IPS DF 4.7 (cell line): ENCODE measurements around the gene PDE4B.

ENCODE experiments used
- DNase-seq: peaks from one replicate; pipeline ENCODE4 v3.0.0-alpha.2; 2013; ENCODE audit warnings: low spot score; ENCODE audit errors: extremely low read depth

The PDE4B gene

DNA sequence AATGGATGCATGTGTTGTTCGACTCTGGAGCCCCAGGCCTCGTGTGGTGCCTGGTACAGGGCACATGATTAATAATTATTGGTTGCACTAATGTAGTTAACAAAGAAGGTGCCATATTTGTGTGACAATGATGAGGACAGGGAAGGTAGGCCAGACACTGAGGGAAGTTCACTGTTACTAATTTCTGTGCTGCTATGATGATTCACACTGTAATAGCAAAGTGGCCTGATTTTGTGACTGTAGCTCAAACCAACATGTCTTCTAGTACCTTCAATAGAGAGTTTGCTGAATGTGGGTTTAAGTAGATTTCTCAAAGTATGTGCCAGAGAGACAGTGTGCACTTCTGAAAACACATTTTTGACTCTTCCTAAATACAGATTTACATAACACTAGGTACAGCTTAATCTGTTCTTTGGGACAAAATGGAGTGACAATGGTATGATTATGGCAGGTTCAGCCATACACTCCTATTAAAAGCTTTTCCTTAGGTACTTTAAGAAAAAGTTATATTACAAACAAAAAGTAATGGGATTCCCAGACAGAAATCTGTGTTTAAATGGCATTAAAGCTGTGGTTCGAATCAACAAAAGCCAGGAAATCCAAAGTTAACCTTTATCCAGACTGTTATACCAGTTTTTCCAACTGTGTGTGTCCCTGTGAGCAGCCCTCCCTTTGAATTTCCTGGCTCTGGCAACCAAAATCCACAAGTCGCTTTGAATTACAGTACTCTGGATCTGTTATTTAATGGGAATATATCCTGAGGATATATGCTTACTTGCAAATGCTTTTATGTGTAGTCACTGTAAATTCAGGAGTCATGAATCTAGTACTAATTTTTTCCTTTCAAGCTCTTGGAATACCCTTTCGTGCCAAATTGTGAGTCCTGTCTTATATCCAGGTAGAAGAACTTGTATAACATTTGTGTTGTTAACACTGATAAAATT lies 464.2 kb downstream of the PDE4B start:
- DNase-seq: no peak

DNA sequence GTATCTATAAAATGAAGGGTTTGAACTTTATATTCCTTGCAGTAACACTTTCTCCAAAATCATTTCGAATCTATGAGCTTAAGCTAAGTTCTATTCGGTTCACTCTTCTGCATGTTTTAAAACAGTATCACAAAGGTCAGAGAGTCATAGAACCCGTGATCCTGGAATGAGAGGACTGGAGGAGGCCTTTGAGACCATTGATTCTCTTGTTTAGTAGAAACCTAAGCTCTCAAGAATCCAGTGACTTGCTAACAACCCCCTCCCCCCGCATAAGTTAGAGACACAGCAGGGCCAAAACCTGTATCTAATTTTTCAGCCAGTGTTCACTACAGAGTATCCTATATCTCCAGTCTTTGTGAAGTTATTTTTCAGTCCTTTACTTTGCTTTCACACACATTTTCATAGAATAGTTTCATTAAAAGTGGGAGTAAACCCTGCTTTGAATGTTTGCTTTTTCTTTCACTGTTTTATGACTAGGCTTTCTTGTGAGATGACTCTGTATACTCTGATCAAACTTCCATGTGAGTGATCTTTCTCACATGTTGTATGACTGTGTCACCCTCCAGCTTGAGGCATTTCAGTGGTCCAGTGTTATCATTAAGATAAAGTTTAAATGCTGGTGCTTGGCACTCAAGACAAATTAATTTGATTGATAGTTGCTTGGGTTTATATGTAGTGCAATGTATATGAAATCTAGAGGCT lies 465.9 kb downstream of the PDE4B start:
- DNase-seq: no peak

DNA sequence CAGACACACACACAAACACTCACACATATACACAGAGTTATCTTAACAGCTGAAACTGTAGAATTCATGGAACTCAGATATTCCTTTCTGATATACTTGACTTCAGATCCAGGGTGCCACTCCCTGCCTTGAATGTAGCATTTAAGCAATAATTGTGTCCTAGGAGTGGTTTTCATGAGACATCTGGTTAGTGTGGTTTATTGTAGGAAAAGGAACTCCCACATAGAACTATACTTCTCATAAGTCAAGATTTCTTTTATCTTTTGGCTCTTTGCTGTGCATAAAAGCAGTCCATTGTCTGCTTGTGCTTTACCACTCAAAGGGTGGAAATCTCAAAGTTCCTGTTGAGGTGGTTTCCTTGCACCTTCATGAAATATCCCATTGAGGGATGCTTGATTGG lies 468.7 kb downstream of the PDE4B start:
- no peak for DNase-seq

GRCh38 chr1:66262208-66262963 lies 469.7 kb downstream of the PDE4B start:
- no peak for DNase-seq

GRCh38 chr1:66265268-66265667 lies 472.6 kb downstream of the PDE4B start:
- no peak for DNase-seq

DNA sequence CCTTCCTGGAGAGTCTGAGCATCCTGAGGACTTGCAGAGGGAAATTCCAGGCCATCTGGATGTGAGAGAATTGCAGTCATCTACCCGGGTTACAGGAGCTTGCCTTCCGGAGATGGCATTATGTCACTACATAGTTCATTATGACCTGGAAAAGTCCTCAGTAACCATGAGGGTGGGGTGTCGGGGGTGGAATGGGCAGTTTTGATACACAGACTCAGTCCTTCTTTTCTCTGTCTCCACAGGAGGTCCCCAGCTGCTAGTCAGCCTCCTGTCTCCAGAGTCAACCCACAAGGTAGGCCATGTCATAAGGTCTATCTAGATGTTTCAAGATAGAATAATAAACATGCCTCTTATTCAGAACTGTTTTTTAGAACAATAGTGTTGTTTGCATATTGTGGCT lies 473.1 kb downstream of the PDE4B start:
- DNase-seq: no peak

DNA sequence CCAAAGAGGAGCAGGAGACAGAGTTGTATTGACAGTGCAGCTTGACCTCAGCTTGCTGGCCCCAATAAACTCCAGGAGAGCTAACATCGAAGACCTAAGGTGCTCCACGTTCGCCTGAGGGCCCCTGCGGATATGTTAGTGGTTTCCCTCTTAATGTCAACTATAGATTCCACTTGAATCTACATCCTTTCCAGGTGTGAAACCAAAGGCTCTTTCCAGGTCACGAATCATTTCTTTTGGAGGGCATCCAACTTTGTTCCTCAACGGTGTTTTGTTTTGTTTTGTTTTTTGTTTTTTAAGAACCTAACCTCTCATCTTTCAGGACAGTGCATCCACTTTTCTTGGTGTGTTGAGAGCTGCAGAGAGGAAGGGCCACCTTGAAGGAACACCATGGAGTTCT lies 473.7 kb downstream of the PDE4B start:
- DNase-seq: no peak

GRCh38 chr1:66266756-66267155 lies 474.1 kb downstream of the PDE4B start:
- DNase-seq: no peak

GRCh38 chr1:66267201-66267940 lies 474.7 kb downstream of the PDE4B start:
- no peak for DNase-seq

DNA sequence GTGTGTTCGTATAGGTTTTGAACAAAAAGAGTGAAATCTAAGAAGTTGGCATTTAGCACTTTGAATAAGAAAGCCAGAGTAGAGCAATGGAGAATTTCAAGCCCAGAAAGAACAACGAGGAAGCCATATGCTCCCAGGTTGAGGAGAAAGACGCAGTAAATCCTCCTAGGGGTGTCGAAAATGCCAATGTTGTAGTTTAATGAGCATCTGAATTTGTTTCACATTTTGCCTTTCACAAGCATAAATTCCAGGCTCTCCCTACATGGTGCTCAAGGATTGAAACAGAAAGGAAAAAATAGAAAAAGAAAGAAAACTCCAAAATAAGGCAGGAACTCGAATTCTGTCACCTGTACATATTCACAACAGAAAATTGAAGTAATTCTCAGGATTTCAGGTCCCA lies 476.5 kb downstream of the PDE4B start:
- DNase-seq: no peak

GRCh38 chr1:66270119-66270812 lies 477.6 kb downstream of the PDE4B start:
- no peak for DNase-seq

DNA sequence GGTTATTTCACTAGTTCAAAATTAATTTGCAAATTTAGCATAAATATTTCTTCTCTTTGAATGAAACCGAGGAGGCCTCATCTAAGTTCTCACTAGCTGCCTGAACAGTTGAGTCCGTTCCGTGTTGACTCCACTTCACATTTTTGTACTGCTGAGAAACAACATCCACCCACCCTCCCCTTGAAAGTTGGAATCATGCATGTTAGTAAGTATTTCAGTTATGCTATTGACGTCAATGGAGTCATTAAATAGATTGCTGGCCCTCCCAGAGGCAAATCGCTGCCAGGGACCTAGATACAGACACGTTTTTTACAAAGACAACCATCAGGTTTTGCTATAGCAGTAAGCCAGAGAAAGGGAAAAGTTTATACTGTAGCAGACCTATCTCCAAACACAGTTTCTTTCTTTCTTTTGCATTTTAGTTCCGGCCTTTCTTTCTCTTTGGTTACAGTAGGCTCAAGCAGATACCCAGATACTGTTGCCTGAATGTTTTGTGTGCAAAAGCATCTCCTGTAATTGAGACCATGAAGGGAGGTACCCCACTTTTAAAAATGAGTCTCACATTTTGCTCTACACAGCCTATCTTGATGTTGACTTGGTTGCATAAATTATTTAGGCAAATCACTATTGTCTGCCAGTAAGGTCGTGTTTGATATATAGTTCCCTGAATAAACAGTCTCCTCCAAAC lies 478.7 kb downstream of the PDE4B start:
- peak; percentile 36 for DNase-seq

- DNase-seq: no peak
Measured at GRCh38 chr1:66271904-66272254, 479.2 kb downstream of the PDE4B start.

DNA sequence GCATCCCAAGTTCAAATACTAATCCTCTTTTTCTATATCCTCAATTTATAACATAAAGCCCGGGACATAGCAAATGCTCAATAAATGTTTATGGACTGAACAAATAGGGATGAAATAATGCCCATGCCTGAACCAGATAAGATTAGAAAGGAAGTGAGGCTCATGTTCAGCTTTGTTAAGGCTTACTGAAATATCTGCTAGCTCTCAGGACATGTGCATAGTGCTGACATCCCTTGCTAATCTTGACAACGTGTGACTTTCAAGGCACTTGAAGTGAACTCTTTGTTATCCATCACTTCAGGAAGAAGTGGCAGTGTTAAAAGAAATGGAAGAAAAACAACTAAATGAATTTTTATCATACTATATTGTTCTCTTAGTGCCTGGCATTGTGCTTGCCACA lies 481.0 kb downstream of the PDE4B start:
- no peak for DNase-seq

DNA sequence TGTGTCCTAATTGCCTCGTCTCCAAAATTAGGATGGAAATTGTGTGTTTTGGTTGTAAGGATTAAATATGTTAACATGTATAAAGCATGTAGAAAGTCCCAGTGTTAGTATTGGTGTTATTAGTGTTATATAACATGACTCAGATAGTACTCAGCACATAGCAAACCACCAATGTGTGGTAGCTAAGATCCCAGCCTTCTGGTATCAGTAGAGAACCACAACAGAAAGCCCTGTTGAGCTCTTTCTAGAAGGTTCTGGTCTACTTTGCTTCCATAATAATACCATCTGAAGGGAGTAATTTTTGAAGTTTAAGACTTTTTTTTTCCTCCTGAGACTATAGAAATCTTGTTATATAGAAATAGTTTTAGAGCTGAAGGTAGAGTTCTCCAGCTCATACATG lies 481.9 kb downstream of the PDE4B start:
- DNase-seq: no peak

DNA sequence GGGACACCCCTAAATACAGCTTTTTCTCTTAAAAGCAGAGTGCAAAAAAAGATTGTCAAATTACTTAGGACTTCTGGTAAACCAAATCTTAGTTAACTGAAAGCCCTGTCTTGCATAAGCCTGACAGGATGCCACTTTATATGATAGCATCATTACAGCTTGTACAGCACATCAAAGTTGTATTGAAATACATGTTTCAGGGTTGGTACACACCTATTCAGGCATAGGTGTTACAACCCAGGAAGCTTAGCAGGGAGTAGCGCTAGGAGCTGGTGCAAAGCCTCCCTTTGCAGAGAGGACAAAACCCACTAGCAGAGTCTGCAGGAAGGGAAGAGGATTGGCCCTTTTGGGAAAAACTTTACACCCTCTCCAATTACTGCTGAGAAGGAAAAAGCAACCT lies 482.4 kb downstream of the PDE4B start:
- DNase-seq: no peak

DNA sequence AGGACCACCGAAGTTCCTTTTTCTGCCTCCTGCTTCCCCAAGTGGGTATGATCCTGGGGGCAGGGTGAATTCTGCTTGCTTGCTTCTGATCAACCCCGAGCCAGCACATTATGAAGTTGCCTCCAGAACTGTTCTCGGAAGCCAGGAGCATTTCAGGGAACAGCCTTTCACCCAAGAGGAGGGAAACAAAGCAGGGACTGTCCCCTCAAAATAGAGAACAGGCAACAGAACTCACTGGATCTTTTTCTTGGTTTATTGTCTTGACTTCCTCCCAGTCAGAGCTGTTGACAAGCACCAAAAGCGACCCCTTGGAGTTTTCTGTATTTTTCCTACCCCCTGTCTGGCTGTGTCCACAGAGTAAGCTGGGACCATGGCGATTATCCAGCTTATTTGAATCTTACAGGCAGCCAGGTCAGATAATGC lies 482.9 kb downstream of the PDE4B start:
- no peak for DNase-seq

- DNase-seq: no peak
Measured at GRCh38 chr1:66276218-66276617, 483.5 kb downstream of the PDE4B start.

GRCh38 chr1:66278260-66279021 lies 485.7 kb downstream of the PDE4B start:
- DNase-seq: no peak
